ENCODE results near the gene LMNB1.

LMNB1 gene

DNA sequence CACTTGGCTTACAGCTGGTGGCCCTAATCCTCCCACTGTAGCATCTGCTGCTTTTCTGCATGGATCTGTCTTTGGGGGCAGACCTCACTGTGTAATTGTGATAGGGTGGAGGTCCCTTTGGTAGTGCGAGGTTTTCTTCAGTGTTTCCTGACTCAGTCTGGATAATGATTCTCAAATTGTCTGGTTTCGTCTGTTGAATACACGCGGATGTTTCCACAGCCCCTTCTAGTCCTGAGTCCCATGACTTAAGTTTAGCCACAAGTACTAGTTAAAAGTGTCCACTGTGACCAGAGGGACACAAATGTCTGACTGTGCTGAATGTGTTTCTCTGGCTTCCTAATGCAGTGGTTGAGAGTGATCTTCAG, 70.5 kb downstream of the LMNB1 start:
- Histone ChIP-seq H3K79me1 (replicated peaks; ENCODE audit: low read length, poor library complexity, severe bottlenecking) (peaks cover 1% of the 10 kb centered on the region), H2BK12ac (ENCODE audit: low read length in 2 of 2) (no peak overlapping the region), H3K4me3 (ENCODE audit: insufficient read depth in 1 of 2, low read depth in 1 of 2, low read length in 2 of 2) (peak overlapping the region in 1 of 2 experiments; percentile 35), H3K14ac (ENCODE audit: low read length in 2 of 2) (no peak overlapping the region), H3K36me3 (ENCODE audit: control insufficient read depth in 1 of 2, insufficient read depth in 2 of 2, low read depth in 1 of 2, low read length in 2 of 2) (no peaks in the 10 kb centered on the region), H3K27me3 (ENCODE audit: control insufficient read depth in 1 of 2, insufficient read depth in 1 of 2, low read length in 2 of 2) (no peaks in the 10 kb centered on the region), H3K9me3 (ENCODE audit: control insufficient read depth, low read length) (no peaks in the 10 kb centered on the region), H4K91ac (ENCODE audit: low read length) (peak overlapping the region; percentile 15), H3K9ac (ENCODE audit: low read length) (peak overlapping the region; percentile 50), H2BK15ac (ENCODE audit: low read depth, poor library complexity, severe bottlenecking) (no peak overlapping the region), H3K27ac (ENCODE audit: low read length, poor library complexity, severe bottlenecking) (no peak overlapping the region), H3K18ac (ENCODE audit: low read depth in 1 of 2, low read length in 2 of 2) (peak overlapping the region; percentile 33 to 34), H3K23ac (ENCODE audit: low read length in 2 of 2) (no peak overlapping the region), H2AK5ac (ENCODE audit: low read length, severe bottlenecking) (peak overlapping the region; percentile 67), H4K8ac (ENCODE audit: low read length) (peak overlapping the region; percentile 82), H2BK5ac (ENCODE audit: low read depth, low read length, poor library complexity, severe bottlenecking) (no peak overlapping the region), H3K4me2 (ENCODE audit: low read length, poor library complexity, severe bottlenecking) (no peak overlapping the region), H3K4ac (ENCODE audit: low read depth in 1 of 2, low read length in 2 of 2) (no peak overlapping the region), H3K4me1 (ENCODE audit: control insufficient read depth, insufficient read depth, low read depth, low read length) (peaks cover 3% of the 10 kb centered on the region), H2AFZ (ENCODE audit: low read depth, low read length) (no peak overlapping the region), H2BK120ac (ENCODE audit: low read depth, low read length) (no peak overlapping the region)
- DNase-seq: no peak
- 90% methylated on average over 4 of the region's 4 CpGs for WGBS

DNA sequence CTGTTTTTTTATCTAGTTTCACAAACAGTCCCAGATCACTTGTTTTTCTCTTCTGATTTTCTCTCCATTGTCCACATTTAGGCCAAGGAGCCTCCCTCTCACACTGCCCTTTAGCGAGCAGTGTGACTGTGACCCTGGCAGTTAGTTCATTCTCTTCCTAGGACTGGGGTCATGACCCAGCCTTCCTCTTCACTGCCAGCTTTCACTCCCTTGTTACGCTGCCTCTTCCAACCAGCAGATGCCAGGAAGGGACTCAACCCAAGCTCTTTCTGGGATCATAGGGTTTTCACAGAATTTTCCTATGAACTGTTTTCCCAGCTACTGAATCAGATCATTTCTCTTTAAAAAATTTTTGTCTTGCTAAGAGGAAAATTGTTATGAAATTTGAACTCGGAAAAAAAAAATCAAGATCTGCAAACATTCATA, 70.9 kb downstream of the LMNB1 start:
- H3K4ac ChIP-seq (ENCODE audit: low read depth in 1 of 2, low read length in 2 of 2): no peak overlapping the region
- H4K91ac ChIP-seq (ENCODE audit: low read length): no peak overlapping the region
- no peak overlapping the region for H3K14ac ChIP-seq (ENCODE audit: low read length in 2 of 2)
- peak overlapping the region; percentile 50 for H3K9ac ChIP-seq (ENCODE audit: low read length)
- H3K4me1 ChIP-seq (ENCODE audit: control insufficient read depth, insufficient read depth, low read depth, low read length): peaks cover 3% of the 10 kb centered on the region
- H3K36me3 ChIP-seq (ENCODE audit: control insufficient read depth in 1 of 2, insufficient read depth in 2 of 2, low read depth in 1 of 2, low read length in 2 of 2): no peaks in the 10 kb centered on the region
- no peak overlapping the region for H2BK120ac ChIP-seq (ENCODE audit: low read depth, low read length)
- 88% methylated on average over 2 of the region's 3 CpGs for WGBS
- H3K79me1 ChIP-seq (replicated peaks; ENCODE audit: low read length, poor library complexity, severe bottlenecking): peaks cover 1% of the 10 kb centered on the region
- H3K9me3 ChIP-seq (ENCODE audit: control insufficient read depth, low read length): no peaks in the 10 kb centered on the region
- no peak overlapping the region for H4K8ac ChIP-seq (ENCODE audit: low read length)
- no peaks in the 10 kb centered on the region for H3K27me3 ChIP-seq (ENCODE audit: control insufficient read depth in 1 of 2, insufficient read depth in 1 of 2, low read length in 2 of 2)
- no peak overlapping the region for H3K18ac ChIP-seq (ENCODE audit: low read depth in 1 of 2, low read length in 2 of 2)
- H2AFZ ChIP-seq (ENCODE audit: low read depth, low read length): no peak overlapping the region
- H2BK5ac ChIP-seq (ENCODE audit: low read depth, low read length, poor library complexity, severe bottlenecking): no peak overlapping the region
- no peak overlapping the region for H3K23ac ChIP-seq (ENCODE audit: low read length in 2 of 2)
- no peak overlapping the region for H3K27ac ChIP-seq (ENCODE audit: low read length, poor library complexity, severe bottlenecking)
- H3K4me3 ChIP-seq (ENCODE audit: insufficient read depth in 1 of 2, low read depth in 1 of 2, low read length in 2 of 2): peak overlapping the region in 1 of 2 experiments; percentile 35
- no peak overlapping the region for H2BK15ac ChIP-seq (ENCODE audit: low read depth, poor library complexity, severe bottlenecking)
- no peak overlapping the region for H2AK5ac ChIP-seq (ENCODE audit: low read length, severe bottlenecking)
- no peak overlapping the region for H3K4me2 ChIP-seq (ENCODE audit: low read length, poor library complexity, severe bottlenecking)
- H2BK12ac ChIP-seq (ENCODE audit: low read length in 2 of 2): no peak overlapping the region
- no peak for DNase-seq

DNA sequence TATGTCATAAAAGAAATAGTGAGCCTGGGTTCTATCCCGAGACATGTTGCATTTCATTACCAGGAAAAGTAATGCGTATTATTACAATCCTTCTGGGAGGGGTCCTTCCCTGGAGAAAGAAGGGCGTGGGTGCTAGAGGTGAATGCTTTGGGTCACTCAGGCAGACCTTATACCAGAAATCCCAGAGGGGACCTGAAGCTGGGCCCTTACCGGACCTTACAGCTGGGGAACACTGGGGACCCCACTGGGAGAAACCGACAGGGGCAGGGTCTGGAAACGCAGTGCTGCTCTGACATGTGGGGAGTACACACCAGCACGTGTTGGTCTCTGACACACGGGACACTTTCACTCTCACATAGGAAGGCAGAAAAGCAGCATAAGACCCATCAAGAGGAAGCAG, 71.3 kb downstream of the LMNB1 start:
- WGBS: 93% methylated on average over 7 of the region's 8 CpGs
- no peak overlapping the region for H3K18ac ChIP-seq (ENCODE audit: low read depth in 1 of 2, low read length in 2 of 2)
- H3K9me3 ChIP-seq (ENCODE audit: control insufficient read depth, low read length): no peaks in the 10 kb centered on the region
- H3K27me3 ChIP-seq (ENCODE audit: control insufficient read depth in 1 of 2, insufficient read depth in 1 of 2, low read length in 2 of 2): no peaks in the 10 kb centered on the region
- H3K4me2 ChIP-seq (ENCODE audit: low read length, poor library complexity, severe bottlenecking): no peak overlapping the region
- H3K14ac ChIP-seq (ENCODE audit: low read length in 2 of 2): no peak overlapping the region
- no peak overlapping the region for H4K91ac ChIP-seq (ENCODE audit: low read length)
- H2BK15ac ChIP-seq (ENCODE audit: low read depth, poor library complexity, severe bottlenecking): no peak overlapping the region
- H3K4ac ChIP-seq (ENCODE audit: low read depth in 1 of 2, low read length in 2 of 2): no peak overlapping the region
- H2BK120ac ChIP-seq (ENCODE audit: low read depth, low read length): no peak overlapping the region
- H3K4me3 ChIP-seq (ENCODE audit: insufficient read depth in 1 of 2, low read depth in 1 of 2, low read length in 2 of 2): no peak overlapping the region
- H2BK5ac ChIP-seq (ENCODE audit: low read depth, low read length, poor library complexity, severe bottlenecking): no peak overlapping the region
- no peak overlapping the region for H3K23ac ChIP-seq (ENCODE audit: low read length in 2 of 2)
- no peak overlapping the region for H2AK5ac ChIP-seq (ENCODE audit: low read length, severe bottlenecking)
- no peaks in the 10 kb centered on the region for H3K36me3 ChIP-seq (ENCODE audit: control insufficient read depth in 1 of 2, insufficient read depth in 2 of 2, low read depth in 1 of 2, low read length in 2 of 2)
- peaks cover 3% of the 10 kb centered on the region for H3K4me1 ChIP-seq (ENCODE audit: control insufficient read depth, insufficient read depth, low read depth, low read length)
- no peak overlapping the region for H3K27ac ChIP-seq (ENCODE audit: low read length, poor library complexity, severe bottlenecking)
- H3K9ac ChIP-seq (ENCODE audit: low read length): no peak overlapping the region
- H2BK12ac ChIP-seq (ENCODE audit: low read length in 2 of 2): no peak overlapping the region
- H3K79me1 ChIP-seq (replicated peaks; ENCODE audit: low read length, poor library complexity, severe bottlenecking): peaks cover 1% of the 10 kb centered on the region
- no peak overlapping the region for H4K8ac ChIP-seq (ENCODE audit: low read length)
- H2AFZ ChIP-seq (ENCODE audit: low read depth, low read length): no peak overlapping the region
- DNase-seq: no peak

DNA sequence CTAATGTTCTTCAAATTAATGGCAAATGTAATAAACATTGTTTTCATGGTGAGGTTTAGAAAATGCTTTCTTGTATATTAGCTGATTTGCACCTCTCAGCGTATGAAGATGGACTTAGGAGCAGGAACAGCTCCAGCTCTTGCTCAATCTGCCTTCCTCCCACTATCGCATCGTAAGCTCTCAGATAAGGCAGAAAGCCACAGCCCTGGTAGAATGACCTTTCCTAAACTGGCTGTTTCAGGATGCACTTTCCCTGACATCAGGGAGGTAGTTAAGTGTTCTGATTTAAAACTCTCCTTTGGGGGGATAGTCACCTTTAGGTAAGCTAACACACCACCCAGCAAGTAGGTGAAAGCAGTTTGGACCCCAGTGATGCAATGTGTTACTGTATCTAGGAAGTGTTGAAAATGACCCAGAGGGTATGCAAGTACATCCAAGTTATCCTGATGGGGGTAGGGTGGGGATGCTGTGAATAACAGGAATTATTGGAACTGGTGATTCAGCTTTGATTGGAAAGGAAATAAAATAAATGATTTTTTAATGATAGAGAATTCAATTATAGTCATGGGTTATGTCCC, 72.3 kb downstream of the LMNB1 start:
- H3K27ac ChIP-seq (ENCODE audit: low read length, poor library complexity, severe bottlenecking): no peak overlapping the region
- peaks cover 1% of the 10 kb centered on the region for H3K79me1 ChIP-seq (replicated peaks; ENCODE audit: low read length, poor library complexity, severe bottlenecking)
- DNase-seq: no peak
- H3K4ac ChIP-seq (ENCODE audit: low read depth in 1 of 2, low read length in 2 of 2): no peak overlapping the region
- no peaks in the 10 kb centered on the region for H3K27me3 ChIP-seq (ENCODE audit: control insufficient read depth in 1 of 2, insufficient read depth in 1 of 2, low read length in 2 of 2)
- H3K23ac ChIP-seq (ENCODE audit: low read length in 2 of 2): no peak overlapping the region
- no peak overlapping the region for H3K14ac ChIP-seq (ENCODE audit: low read length in 2 of 2)
- H2AK5ac ChIP-seq (ENCODE audit: low read length, severe bottlenecking): no peak overlapping the region
- H4K91ac ChIP-seq (ENCODE audit: low read length): peak overlapping the region; percentile 24
- no peak overlapping the region for H3K4me2 ChIP-seq (ENCODE audit: low read length, poor library complexity, severe bottlenecking)
- no peak overlapping the region for H2BK5ac ChIP-seq (ENCODE audit: low read depth, low read length, poor library complexity, severe bottlenecking)
- H3K18ac ChIP-seq (ENCODE audit: low read depth in 1 of 2, low read length in 2 of 2): no peak overlapping the region
- no peak overlapping the region for H2AFZ ChIP-seq (ENCODE audit: low read depth, low read length)
- H3K36me3 ChIP-seq (ENCODE audit: control insufficient read depth in 1 of 2, insufficient read depth in 2 of 2, low read depth in 1 of 2, low read length in 2 of 2): no peaks in the 10 kb centered on the region
- no peak overlapping the region for H4K8ac ChIP-seq (ENCODE audit: low read length)
- no peak overlapping the region for H2BK120ac ChIP-seq (ENCODE audit: low read depth, low read length)
- 86% methylated on average over 3 of the region's 3 CpGs for WGBS
- H2BK15ac ChIP-seq (ENCODE audit: low read depth, poor library complexity, severe bottlenecking): no peak overlapping the region
- no peak overlapping the region for H3K4me3 ChIP-seq (ENCODE audit: insufficient read depth in 1 of 2, low read depth in 1 of 2, low read length in 2 of 2)
- no peak overlapping the region for H3K9ac ChIP-seq (ENCODE audit: low read length)
- H2BK12ac ChIP-seq (ENCODE audit: low read length in 2 of 2): no peak overlapping the region
- no peaks in the 10 kb centered on the region for H3K9me3 ChIP-seq (ENCODE audit: control insufficient read depth, low read length)
- H3K4me1 ChIP-seq (ENCODE audit: control insufficient read depth, insufficient read depth, low read depth, low read length): peaks cover 3% of the 10 kb centered on the region
